HG03064 (cell line): ENCODE measurements around the gene PDE11A.
"Not testable (repeated sequence)": the region's sequence is repeated elsewhere in the genome, so short reads cannot be mapped to it uniquely, and the experiment has no call there.

ENCODE experiments used
- ATAC-seq: cut with Tn5 transposase; IDR thresholded peaks from one replicate; pipeline ENCODE4 v1.9.1; 2021; ENCODE audit warnings: low read depth; ENCODE audit not compliant: unreplicated experiment

The PDE11A gene

DNA sequence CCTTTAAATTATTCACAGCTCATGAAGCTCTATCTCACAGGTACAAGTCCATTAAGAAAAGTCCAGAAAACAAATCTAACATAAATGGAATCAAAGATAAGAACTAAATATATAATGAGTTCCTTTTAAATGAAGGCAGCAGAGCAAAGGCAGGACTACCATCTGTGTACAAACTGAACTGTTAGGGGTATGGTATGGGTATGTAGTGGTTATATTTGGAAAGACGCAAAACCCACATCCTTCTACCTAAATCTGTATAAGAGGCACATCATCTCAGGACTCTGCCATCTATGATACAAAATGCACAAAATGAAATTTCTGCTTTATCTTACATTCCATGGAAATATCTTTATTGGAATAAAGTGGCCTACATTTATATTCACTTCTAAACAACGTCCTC, 59.9 kb downstream of the PDE11A start:
- ATAC-seq, result no peak

DNA sequence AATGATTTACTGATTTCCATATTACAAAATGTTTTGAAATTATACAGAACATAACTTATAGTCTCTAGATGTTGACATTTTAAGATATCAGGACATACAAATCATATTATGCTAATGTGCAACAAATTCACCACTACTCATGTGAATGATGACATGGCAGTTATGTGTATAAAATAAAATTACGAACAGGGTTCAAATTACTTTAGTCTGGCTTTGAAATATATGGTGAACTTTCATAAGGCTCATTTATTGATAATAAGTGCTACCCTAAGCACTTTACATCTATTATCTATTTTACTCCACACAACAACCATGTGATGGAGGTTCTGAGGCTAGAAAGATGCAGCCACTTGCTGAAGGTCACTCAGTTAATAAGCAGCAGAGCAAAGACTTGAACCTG, 62.8 kb downstream of the PDE11A start:
- no peak for ATAC-seq

- ATAC-seq, result no peak
Measured at GRCh38 chr2:178008636-178009289, 63.8 kb downstream of the PDE11A start.

GRCh38 chr2:178006710-178007109, 65.9 kb downstream of the PDE11A start:
- no peak for ATAC-seq

DNA sequence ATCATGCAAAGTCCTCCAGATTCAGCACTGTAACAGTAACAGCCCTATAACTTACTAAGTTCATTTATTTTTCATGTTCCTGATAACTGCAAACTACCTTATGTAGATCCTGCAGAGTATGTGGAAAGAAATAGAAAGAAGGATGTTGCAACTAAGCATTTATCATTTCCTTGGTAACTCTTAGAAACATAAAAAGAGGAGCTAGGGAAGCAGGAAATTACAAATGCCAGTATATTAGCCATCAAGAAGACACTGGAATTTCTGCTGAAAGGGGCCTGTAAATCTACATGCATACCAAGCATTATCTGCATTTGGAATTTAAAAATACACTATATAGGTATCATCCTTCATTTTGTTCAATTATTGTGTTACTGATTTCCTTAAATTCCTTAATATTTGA, 66.8 kb downstream of the PDE11A start:
- ATAC-seq, result no peak

DNA sequence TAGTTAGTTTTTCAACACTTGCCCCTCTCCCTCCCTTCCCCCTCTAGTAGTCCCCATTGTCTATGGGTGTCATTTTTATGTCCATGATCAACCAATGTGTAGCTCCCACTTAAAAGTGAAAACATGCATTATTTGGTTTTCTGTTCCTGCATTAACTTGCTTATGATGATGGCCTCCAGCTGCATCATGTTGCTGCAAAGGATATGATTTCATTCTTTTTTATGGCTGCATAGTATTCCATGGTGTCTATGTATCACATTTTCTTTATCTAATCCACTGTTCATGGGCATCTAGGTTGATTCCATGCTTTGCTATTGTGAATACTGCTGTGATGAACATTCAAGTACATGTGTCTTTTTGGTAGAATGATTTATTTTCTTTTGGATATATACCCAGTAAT, 70.5 kb downstream of the PDE11A start:
- no peak for ATAC-seq

- ATAC-seq, result no peak
Measured at GRCh38 chr2:177998996-177999395, 73.6 kb downstream of the PDE11A start.

GRCh38 chr2:177998006-177998405, 74.6 kb downstream of the PDE11A start:
- no peak for ATAC-seq

- ATAC-seq, result no peak
Measured at GRCh38 chr2:177992992-177993391, 79.6 kb downstream of the PDE11A start.

DNA sequence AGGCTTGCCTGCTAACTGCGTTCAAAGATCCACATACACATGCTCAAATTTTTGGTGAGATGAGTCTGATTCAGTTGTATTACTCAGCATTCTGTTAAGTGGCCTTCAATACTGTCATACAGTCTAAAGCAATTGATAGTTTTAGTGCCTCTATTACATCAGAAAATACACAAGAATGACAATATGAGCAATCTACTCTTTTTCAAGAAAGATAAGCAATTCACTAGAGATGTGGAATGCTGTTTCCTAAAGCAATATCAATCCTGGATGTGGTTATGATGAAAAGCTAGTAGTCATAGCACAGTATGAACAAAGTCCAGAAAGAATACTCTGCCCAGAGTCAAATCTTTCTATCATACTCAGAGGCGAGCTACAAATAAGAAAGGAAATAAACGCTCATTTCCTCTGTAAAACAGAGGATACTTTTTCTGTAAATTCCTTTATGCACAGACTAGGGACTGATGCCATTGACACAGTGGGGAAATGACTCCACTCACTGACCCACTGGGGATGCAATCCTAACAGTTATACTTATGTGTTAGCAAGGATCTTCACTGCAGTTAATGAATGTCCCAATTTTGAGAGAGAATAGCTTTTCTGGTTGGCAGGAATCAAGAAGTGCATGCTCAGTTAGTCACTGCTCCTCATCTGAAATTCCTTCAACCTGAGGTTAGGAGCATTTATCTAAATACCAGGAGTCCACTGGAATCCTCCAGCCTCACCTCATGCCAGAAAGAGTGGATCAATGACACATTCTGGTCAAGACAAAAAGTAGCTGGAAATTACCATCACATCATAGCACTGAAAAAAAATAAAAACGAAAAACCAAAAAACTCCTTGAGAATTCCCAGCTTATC, 83.3 kb downstream of the PDE11A start:
- no peak for ATAC-seq

GRCh38 chr2:177984749-177985148, 87.8 kb downstream of the PDE11A start:
- no peak for ATAC-seq

DNA sequence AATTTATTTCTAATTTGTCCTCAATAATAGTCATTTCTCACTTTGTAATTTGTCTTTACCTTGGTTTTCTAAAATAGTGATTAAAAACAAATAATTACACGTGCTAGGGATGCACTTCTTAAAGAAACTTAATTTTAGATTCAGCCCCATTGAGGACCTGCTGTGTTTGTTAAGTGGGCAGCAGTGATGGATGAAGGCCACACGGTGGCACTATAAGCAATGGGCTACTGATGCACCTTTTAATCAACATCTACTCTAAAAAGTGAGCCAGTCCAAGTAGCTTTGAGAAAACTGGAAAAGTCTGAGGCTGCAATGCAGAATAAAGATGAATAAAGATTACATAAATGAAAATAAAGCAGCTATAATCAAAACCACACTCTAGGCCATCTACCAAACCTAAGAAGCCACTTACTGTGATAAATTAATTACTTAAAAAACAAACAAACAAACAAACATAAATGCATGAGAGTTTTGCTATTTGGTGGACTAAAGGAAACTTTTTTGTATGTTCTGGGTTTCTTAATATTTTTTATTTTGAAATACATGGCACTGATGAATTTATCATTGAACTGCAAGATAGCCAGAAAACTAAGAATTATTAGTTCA, 89.3 kb downstream of the PDE11A start:
- peak; percentile 78 for ATAC-seq

- ATAC-seq, result no peak
Measured at GRCh38 chr2:177972782-177973181, 99.8 kb downstream of the PDE11A start.

GRCh38 chr2:177972123-177972522, 100.5 kb downstream of the PDE11A start:
- ATAC-seq, result no peak

- ATAC-seq, result no peak
Measured at GRCh38 chr2:177970670-177971454, 101.7 kb downstream of the PDE11A start.

DNA sequence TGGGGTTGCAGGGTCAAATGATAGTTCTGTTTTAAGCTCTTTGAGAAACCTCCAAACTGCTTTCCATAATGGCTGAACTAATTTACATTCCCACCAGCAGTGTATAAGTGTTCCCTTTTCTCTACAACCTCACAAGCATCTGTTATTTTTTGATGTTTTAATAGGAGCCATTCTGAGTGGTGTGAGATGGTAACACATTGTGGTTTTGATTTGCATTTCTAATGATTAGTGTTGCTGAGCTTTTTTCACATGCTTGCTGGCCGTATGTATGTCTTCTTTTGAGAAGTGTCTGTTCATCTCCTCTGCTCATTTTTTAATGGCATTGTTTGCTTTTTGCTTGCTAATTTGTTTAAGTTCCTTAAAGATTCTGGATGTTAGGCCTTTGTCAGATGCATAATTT, 107.7 kb downstream of the PDE11A start:
- no peak for ATAC-seq

- no peak for ATAC-seq
Measured at GRCh38 chr2:177952151-177952550, 120.4 kb downstream of the PDE11A start.

DNA sequence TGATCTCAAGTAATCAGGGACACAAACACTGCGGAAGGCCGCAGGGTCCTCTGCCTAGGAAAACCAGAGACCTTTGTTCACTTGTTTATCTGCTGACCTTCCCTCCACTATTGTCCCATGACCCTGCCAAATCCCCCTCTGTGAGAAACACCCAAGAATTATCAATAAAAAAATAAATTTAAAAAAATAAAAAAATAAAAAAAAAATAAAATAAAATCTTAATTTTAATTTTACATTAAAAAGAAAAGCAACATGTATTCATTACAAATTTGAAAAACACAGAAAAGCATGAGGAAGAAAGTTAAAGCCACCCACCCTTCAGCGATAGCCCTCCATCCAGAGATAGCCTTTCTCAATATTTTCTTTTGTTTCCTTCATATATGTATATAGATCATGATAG, 125.0 kb downstream of the PDE11A start:
- ATAC-seq, result not testable (repeated sequence)

DNA sequence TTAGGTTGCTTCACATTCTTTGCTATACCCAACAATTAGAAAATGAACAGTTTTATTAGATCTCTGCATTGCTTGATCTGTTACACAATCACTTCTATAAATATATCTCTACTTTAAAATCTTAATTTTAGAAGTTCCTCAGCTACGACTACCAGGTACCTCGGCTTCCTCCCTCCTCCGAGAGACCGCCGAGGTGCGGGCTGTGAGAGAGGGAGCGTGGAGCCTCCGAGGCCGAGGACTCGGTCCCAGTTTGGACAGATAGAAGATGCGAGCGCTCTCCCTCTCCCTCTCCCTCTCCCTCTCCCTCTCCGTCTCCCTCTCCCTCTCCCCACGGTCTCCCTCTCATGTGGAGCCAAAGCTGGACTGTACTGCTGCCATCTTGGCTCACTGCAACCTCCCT, 128.0 kb downstream of the PDE11A start:
- ATAC-seq, result not testable (repeated sequence)

DNA sequence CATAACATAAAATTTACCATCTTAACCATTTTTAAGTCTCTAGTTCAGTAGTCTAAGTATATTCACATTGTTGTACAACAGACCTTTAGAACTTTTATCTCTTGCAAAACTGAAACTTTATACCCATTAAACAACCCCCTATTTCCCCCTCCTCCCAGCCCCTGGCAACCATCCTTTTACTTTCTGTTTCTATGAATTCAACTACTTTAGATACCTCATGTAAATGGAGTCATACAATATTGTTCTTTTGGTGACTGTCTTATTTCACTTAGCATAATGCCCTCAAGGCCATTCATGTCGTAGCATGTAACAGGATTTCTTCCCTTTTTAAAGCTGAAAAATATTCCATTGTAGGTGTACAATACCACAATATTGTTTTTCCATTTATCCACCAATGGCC, 129.8 kb downstream of the PDE11A start:
- ATAC-seq, result no peak

GRCh38 chr2:177939211-177939610, 133.4 kb downstream of the PDE11A start:
- ATAC-seq, result no peak
